Effector memory CD8-positive, alpha-beta T cell (primary cell): ENCODE measurements around the gene PCARE.

ENCODE experiments used
- ATAC-seq: fragments of 150-1000 bp; cut with Tn5 transposase; replicated peaks from 2 replicates; pipeline ENCODE4 v1.10.0; 2021; ENCODE audit warnings: mild to moderate bottlenecking, moderate library complexity
- DNase-seq, 3 experiments: peaks; one replicate each; pipeline ENCODE4 v3.0.0; 2021
- H3K27ac Mint-ChIP-seq, 2 donors: one replicate each; pipeline ENCODE4 v1.8.0; 2022; ENCODE audit warnings: mild to moderate bottlenecking in 2 of 2, mixed read lengths in 2 of 2, moderate library complexity in 2 of 2
- H3K27me3 Mint-ChIP-seq, 2 donors: one replicate each; pipeline ENCODE4 v1.8.0; 2022; ENCODE audit warnings: mixed read lengths in 2 of 2
- H3K36me3 Mint-ChIP-seq: one replicate; pipeline ENCODE4 v1.8.0; 2022; ENCODE audit warnings: mild to moderate bottlenecking, moderate library complexity, mixed read lengths; ENCODE audit not compliant: insufficient read depth
- H3K4me1 Mint-ChIP-seq, 2 donors: one replicate each; pipeline ENCODE4 v1.8.0; 2022; ENCODE audit warnings: low read depth in 2 of 2, mixed read lengths in 2 of 2
- H3K4me3 Mint-ChIP-seq, 2 donors: one replicate each; pipeline ENCODE4 v1.8.0; 2022; ENCODE audit warnings: mild to moderate bottlenecking in 2 of 2, mixed read lengths in 2 of 2, moderate library complexity in 2 of 2
- H3K9me3 Mint-ChIP-seq, 2 donors: one replicate each; pipeline ENCODE4 v1.8.0; 2022; ENCODE audit warnings: mixed read lengths in 2 of 2

PCARE gene

GRCh38 chr2:29052807-29053206, 21.5 kb downstream of the PCARE start:
- DNase-seq = no peak
- Mint-ChIP-seq H3K27ac (no peak overlapping the region), H3K36me3 (peaks cover 16% of the 10 kb centered on the region), H3K27me3 (no peaks in the 10 kb centered on the region), H3K4me1 (peaks cover 3 to 4% of the 10 kb centered on the region in 2 donors), H3K4me3 (no peak overlapping the region), H3K9me3 (no peaks in the 10 kb centered on the region)
- ATAC-seq = no peak

GRCh38 chr2:29051730-29052129, 22.6 kb downstream of the PCARE start:
- Mint-ChIP-seq H3K4me1 (peaks cover 5 to 8% of the 10 kb centered on the region in 2 donors), H3K27me3 (no peaks in the 10 kb centered on the region), H3K4me3 (no peak overlapping the region), H3K27ac (peak overlapping the region in 1 of 2 donors; percentile 23), H3K36me3 (peaks cover 19% of the 10 kb centered on the region), H3K9me3 (no peaks in the 10 kb centered on the region)
- no peak for DNase-seq
- ATAC-seq = no peak

GRCh38 chr2:29050591-29050990, 23.7 kb downstream of the PCARE start:
- no peak for DNase-seq
- Mint-ChIP-seq H3K27me3 (no peaks in the 10 kb centered on the region), H3K36me3 (peaks cover 20% of the 10 kb centered on the region), H3K9me3 (no peaks in the 10 kb centered on the region), H3K27ac (no peak overlapping the region), H3K4me3 (no peak overlapping the region), H3K4me1 (peaks cover 5 to 8% of the 10 kb centered on the region in 2 donors)
- no peak for ATAC-seq

GRCh38 chr2:29047083-29047845, 27.1 kb downstream of the PCARE start:
- peak overlapping the region in 1 of 2 donors; percentile 6 for H3K27ac Mint-ChIP-seq
- peaks cover 23% of the 10 kb centered on the region for H3K36me3 Mint-ChIP-seq
- H3K4me1 Mint-ChIP-seq = peaks cover 2 to 8% of the 10 kb centered on the region in 2 donors
- DNase-seq (no peak), ATAC-seq (no peak)
- H3K9me3 Mint-ChIP-seq = no peaks in the 10 kb centered on the region
- H3K4me3 Mint-ChIP-seq = no peak overlapping the region
- no peaks in the 10 kb centered on the region for H3K27me3 Mint-ChIP-seq

- Mint-ChIP-seq H3K4me3 (no peak overlapping the region), H3K4me1 (peaks cover 2 to 8% of the 10 kb centered on the region in 2 donors), H3K9me3 (no peaks in the 10 kb centered on the region), H3K36me3 (peaks cover 23% of the 10 kb centered on the region), H3K27ac (peak overlapping the region in 1 of 2 donors; percentile 6), H3K27me3 (no peaks in the 10 kb centered on the region)
- no peak for ATAC-seq
- DNase-seq = no peak
Measured at GRCh38 chr2:29046321-29046720, 28.0 kb downstream of the PCARE start.

GRCh38 chr2:29044459-29044858, 29.9 kb downstream of the PCARE start:
- Mint-ChIP-seq H3K4me3 (no peak overlapping the region), H3K27ac (peak overlapping the region in 1 of 2 donors; percentile 57), H3K9me3 (no peaks in the 10 kb centered on the region), H3K27me3 (no peaks in the 10 kb centered on the region), H3K36me3 (peaks cover 23% of the 10 kb centered on the region), H3K4me1 (peaks cover 2 to 8% of the 10 kb centered on the region in 2 donors)
- ATAC-seq (no peak), DNase-seq (no peak)

- no peak for ATAC-seq
- Mint-ChIP-seq H3K4me3 (no peak overlapping the region), H3K9me3 (no peaks in the 10 kb centered on the region), H3K4me1 (peaks cover 2 to 7% of the 10 kb centered on the region in 2 donors), H3K36me3 (peaks cover 16% of the 10 kb centered on the region), H3K27me3 (no peaks in the 10 kb centered on the region), H3K27ac (peak overlapping the region in 1 of 2 donors; percentile 16)
- DNase-seq = no peak
Measured at GRCh38 chr2:29042561-29043075, 31.7 kb downstream of the PCARE start.

- DNase-seq (no peak), ATAC-seq (no peak)
- peak overlapping the region in 1 of 2 donors; percentile 53 for H3K27ac Mint-ChIP-seq
- H3K9me3 Mint-ChIP-seq = no peaks in the 10 kb centered on the region
- H3K27me3 Mint-ChIP-seq = no peaks in the 10 kb centered on the region
- peaks cover 13% of the 10 kb centered on the region for H3K36me3 Mint-ChIP-seq
- H3K4me3 Mint-ChIP-seq = no peak overlapping the region
- peaks cover 2 to 9% of the 10 kb centered on the region in 2 donors for H3K4me1 Mint-ChIP-seq
Measured at GRCh38 chr2:29041161-29041660, 33.1 kb downstream of the PCARE start.

- Mint-ChIP-seq H3K4me3 (no peak overlapping the region), H3K27me3 (no peaks in the 10 kb centered on the region), H3K9me3 (no peaks in the 10 kb centered on the region), H3K36me3 (peaks cover 16% of the 10 kb centered on the region), H3K27ac (peak overlapping the region; percentile 53 to 60), H3K4me1 (peaks cover 6 to 15% of the 10 kb centered on the region in 2 donors)
- no peak for DNase-seq
- no peak for ATAC-seq
Measured at GRCh38 chr2:29040552-29040951, 33.8 kb downstream of the PCARE start.

- no peak overlapping the region for H3K4me3 Mint-ChIP-seq
- peaks cover 15% of the 10 kb centered on the region for H3K36me3 Mint-ChIP-seq
- peaks cover 13 to 21% of the 10 kb centered on the region in 2 donors for H3K4me1 Mint-ChIP-seq
- no peak for DNase-seq
- ATAC-seq = no peak
- H3K27ac Mint-ChIP-seq = peak overlapping the region; percentile 15 to 60
- no peaks in the 10 kb centered on the region for H3K9me3 Mint-ChIP-seq
- no peaks in the 10 kb centered on the region for H3K27me3 Mint-ChIP-seq
Measured at GRCh38 chr2:29039718-29040480, 34.4 kb downstream of the PCARE start.

GRCh38 chr2:29035016-29035745, 39.1 kb downstream of the PCARE start:
- Mint-ChIP-seq H3K27ac (peak overlapping the region; percentile 84 to 92), H3K36me3 (peaks cover 15% of the 10 kb centered on the region)
- ATAC-seq = peak; percentile 14

GRCh38 chr2:29033656-29034055, 40.7 kb downstream of the PCARE start:
- DNase-seq (no peak), ATAC-seq (no peak)
- Mint-ChIP-seq H3K4me1 (peaks cover 28 to 34% of the 10 kb centered on the region in 2 donors), H3K9me3 (no peaks in the 10 kb centered on the region), H3K27ac (peak overlapping the region; percentile 57 to 92), H3K4me3 (no peak overlapping the region), H3K27me3 (no peaks in the 10 kb centered on the region), H3K36me3 (peaks cover 12% of the 10 kb centered on the region)

More at GRCh38 chr2:29035016-29035745, 39.1 kb downstream of the PCARE start:
- peak overlapping the region; percentile 4 to 12 for H3K4me3 Mint-ChIP-seq
- H3K9me3 Mint-ChIP-seq = no peaks in the 10 kb centered on the region
- H3K4me1 Mint-ChIP-seq = peaks cover 28 to 34% of the 10 kb centered on the region in 2 donors
- H3K27me3 Mint-ChIP-seq = no peaks in the 10 kb centered on the region
- no peak for DNase-seq

- DNase-seq (no peak), ATAC-seq (no peak)
- no peaks in the 10 kb centered on the region for H3K27me3 Mint-ChIP-seq
- no peak overlapping the region for H3K4me3 Mint-ChIP-seq
- H3K9me3 Mint-ChIP-seq = no peaks in the 10 kb centered on the region
- H3K27ac Mint-ChIP-seq = peak overlapping the region; percentile 57 to 92
- peaks cover 28 to 34% of the 10 kb centered on the region in 2 donors for H3K4me1 Mint-ChIP-seq
- H3K36me3 Mint-ChIP-seq = peaks cover 17% of the 10 kb centered on the region
Measured at GRCh38 chr2:29033172-29033571, 41.2 kb downstream of the PCARE start.
